HG03378 (cell line): ENCODE data around the gene OSBPL7.

Source experiments
- ATAC-seq: cut with Tn5 transposase; IDR thresholded peaks from one replicate; pipeline ENCODE4 v1.9.1; 2021; ENCODE audit warnings: mild to moderate bottlenecking, moderate library complexity; ENCODE audit not compliant: unreplicated experiment

Gene OSBPL7

DNA sequence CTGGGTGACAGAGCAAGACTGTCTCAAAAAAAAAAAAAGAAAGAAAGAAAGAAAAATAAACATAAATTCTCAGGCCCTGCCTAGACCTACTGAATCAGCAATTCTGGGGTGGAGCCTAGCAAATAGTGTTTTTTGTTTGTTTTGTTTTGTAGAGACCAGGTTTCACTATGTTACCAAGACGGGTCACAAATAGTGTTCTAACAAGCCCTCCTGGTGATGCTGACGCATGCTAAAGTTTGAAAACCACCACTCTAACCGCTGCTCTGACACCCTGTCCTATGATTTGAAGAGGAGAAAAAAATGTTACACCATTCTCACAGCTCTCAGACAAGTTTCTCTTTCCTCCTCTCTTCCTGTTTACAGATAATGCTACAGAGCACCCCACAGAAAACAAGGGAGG, 8.3 kb upstream of the OSBPL7 start:
- no peak for ATAC-seq

DNA sequence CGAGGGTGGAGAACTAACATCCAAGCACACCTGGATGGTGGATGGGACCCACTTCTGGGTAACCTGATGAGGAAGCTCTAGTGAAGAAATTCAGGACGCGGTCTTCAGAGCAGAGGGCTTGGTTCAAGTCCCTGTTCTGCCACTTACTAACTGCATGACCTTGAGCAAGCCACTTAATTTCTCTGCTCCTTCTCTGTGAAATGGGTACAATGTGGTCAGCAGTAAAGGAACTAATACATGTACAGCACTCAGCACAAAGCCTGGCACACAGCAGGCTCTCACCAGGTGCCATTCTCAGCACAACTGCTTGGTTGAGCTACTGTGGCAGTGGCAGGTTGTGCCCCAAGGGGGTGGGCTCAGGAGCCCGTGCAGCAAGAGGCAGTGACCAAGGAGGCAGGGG, 1.9 kb upstream of the OSBPL7 start:
- ATAC-seq: no peak

DNA sequence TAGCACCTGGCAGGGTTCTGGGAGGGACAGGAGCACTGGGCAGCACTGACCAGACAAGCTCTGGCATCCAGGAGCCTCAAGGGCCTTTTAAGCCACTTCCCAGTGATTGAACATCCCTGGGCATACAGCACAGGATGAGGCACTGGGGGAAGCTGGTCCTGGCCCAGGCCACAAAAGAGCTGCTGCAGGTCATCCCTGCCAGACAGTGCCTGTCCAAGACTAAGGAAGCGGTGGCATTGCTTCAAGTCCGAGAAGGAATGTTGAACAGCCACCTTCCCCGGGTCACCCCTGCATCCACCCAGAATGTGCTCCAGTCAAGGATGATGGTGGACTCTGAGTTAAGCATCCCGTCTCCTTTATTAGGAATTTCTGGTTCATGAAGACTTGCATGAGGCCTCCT, 1.2 kb upstream of the OSBPL7 start:
- ATAC-seq: no peak

DNA sequence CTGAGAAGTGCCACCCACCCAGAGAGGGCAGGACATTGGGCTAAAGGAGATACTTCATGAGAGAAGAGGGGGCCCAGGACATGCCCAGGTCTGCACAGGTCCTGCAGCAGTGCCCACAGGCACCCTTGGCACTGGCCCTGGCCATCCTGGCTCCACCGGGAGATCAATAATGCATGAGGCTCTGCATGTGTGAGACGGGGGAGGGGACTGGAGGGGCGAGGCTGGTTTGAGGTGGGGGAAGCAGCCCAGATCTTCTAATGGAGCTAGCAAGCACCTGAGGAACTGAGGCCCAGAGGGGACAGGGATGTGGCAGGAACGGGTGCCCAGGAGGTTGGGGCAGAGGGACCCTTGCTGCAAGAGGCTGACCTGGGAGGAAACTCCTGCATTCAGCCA, 567 bp downstream of the OSBPL7 start:
- ATAC-seq: no peak

DNA sequence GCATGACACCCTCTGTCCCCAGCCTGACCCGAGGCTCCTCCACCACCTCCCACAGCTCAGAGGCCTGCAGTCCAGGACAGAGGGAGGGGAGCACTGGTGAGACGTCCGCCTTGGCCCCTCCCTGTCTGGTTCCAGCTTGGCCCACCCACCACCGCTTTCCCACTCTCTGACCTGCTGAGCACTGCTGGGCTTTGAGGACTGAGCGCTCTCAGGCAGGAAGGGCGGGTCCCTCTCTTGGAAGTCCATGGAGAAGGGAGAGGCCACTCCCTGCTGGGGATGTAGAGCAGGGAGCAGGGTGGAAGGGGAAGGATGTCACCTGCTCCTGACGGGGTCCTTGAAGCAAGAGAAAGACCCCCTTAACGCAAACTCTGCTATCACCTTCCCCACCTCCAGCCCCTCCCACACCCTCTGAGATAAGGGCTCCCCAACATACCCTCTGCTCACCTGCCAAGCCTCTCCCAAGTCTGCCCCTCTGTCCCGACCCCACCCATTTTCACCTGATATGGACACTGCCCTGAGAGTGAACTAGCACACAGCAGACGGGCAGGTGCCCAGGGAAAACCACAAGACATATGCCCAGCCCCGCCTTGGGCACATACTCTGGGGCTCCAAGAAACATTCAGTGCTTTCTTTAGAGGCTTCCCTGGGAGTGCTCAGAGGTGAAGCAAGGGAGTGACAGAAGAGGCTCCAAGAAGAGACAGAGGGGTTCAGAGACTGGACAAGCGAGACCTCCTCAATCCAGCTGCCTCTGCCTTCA, 1.4 kb downstream of the OSBPL7 start:
- no peak for ATAC-seq

DNA sequence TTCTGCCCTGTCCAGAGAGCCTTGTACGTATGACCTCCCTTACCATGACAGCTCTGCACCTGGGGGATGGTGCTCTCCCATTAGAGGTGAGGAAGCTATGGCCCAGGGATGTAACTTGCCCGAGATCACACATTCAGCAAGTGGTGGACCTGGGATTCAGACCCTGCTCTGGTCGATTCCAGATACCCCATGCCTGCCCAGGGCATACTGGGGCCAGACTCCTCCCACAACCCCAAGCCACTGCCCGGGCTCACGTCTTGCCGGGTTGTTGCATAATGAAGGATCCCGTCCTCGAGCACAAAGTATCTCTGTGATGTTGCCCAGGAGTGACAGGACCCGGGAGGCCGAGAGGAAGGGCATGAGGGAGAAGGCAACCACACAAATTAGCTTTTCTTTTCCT, 2.1 kb downstream of the OSBPL7 start:
- no peak for ATAC-seq

DNA sequence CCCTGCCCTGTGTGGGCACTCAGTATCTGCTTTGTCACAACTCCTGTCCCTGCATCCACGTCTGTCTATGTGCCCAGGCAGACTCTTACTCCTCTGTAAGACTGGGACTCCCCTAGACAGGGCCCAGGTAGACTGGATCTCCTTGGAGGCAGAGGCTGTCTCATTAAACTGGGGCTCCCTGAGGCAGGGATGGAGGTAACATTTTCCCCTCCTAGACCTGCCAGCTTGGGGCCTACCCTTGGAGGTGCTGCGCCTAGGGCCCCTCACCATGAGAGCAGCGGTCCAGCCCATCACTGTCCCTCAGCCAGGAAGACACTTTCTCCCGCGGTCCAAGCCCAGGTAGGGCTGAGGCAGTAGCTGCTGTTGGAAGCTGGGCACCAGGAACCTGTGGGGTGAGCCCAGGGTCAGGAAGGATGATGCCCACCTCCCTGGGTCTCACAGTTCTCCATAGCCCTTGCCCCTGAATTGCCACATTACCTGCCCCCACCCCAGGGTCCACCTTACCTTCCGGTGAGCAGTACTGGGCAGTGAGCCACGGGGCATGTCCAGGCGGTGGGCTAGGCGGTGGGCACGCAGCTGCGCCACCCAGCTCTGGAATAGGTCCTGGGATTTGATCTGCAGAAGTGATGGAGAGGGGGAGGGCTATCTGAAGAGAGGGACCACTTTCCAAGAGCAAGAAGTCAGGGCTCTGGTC, 3.4 kb downstream of the OSBPL7 start:
- ATAC-seq: no peak

DNA sequence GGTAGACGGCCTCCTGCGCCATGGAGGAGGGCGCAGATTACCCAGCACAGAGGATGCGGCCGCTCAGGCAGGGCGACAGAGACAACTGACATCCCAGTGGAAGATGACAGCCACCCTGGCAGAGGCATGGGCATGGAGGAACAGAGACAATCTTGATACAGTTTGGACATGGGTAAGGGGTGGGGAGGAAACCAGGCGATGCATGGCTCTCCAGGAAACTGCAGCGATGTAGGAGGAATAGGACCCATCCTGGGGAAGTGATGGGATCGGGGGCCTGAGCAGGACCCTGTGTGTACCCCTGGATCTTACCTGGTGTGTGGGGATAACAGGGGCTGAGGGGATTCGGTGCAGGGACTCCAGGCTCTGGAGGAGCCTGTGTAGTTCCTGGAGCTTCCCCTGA, 4.6 kb downstream of the OSBPL7 start:
- ATAC-seq: no peak

DNA sequence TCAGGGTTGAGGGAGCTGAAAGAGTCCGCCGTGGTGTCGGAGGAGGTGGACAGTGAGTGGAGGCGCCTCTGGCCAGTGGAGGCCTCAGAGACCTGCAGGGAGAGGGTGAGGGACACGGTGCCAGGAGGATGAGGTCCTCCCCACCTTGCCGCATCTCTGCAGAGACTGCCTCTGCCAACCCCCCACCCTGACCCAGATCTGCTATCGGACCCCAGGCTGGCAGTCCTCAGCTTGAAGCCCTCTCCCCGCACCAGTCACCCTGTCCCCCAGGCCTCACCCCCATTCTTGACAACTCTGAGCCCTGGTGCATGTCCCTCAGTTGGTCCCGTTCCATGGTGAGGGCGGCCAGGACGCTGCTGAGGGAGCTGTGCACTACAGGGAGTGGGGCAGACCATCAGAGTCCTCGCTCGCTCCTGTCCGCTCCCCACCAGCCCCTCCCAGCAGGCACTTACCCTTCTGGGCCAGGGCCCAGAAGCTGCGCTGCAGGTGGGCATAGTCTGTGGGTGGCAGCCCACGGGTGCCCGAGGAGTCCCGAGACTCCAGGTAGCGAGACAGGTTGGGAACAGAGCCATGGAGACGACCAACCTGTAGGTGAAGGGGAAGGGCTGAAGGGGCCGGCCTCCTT, 5.4 kb downstream of the OSBPL7 start:
- no peak for ATAC-seq

DNA sequence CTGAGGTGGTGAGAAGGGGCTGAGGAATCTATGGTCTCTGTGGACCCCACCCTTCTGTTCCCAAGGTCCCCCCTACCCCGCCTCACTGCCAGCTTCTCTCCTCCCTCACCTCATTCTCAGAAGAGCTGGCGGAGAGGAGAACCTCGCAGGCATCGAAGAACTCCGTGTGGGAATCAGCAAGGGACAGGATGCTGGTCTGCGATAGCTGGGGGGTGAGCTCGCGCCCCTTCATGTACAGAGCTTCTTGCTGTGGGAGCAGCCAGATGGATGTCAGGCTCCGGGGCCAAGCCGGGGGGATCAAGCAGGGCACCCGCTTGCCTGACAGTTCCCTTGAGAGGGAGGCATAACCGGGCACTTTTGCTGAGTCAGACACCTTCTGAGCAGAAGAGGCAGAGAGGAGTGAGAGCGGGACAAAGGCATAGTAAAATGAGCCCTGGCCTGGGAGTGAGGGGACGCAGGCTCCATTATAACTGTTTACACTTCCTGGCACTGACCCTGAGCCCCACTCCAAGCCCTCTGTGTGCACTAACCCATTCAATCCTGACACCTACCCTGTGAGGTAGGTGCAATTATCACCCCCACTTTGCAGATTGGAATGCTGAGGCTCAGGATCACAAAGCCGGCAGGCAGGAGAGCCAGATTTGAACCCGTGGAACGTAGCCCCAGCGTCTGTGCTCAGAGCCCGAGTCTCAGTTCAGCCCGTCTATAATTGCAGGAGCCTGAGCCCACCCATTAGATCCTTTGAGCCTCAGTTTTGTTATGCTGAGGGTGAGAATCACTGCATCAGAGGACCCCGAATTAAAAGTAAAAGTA, 6.3 kb downstream of the OSBPL7 start:
- ATAC-seq: no peak

DNA sequence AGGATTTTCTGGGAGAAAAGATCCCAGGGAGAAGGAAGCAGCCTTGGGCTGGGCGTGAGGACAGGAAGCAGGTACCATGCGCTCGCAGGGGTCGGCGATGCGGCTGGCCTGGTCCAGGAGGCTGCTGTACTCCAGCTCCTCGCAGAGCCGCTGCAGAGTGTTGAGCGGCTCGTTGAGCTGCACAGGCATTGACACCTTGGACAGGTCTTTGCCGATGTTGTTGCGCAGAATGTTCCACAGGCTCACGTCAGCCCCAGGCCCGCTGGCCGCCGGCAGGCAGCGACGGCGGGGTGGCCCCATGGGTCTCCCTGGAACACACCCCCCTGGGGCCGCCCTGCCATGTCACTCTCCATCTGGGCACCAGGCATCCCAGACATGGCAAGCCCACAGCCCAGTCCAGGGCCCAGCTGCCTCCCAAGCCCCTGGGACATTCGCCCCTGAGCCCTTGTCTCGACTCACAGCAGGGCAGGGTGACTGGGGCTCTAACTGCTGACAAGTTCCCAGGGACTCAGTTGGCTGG, 8.0 kb downstream of the OSBPL7 start:
- ATAC-seq: no peak

DNA sequence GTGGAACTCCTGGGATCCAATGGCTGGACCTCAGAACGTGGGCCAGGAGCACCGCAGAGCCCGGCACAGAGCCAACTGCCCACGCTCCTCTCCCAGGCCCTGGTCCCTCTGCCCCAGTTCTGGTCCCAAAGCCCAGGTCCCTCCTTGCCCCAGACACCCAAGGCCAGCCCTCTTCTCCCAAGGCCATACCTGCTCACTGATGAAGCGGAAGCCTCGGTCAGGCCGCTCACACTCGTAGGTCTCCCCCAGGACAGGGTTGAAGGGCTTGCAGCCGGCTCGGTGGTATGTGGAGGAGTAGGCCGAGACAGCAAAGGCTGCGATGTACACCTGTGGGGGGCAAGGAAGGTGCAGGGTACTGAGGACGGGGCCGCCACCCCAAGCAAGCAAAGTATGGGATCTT, 8.5 kb downstream of the OSBPL7 start:
- ATAC-seq: no peak

DNA sequence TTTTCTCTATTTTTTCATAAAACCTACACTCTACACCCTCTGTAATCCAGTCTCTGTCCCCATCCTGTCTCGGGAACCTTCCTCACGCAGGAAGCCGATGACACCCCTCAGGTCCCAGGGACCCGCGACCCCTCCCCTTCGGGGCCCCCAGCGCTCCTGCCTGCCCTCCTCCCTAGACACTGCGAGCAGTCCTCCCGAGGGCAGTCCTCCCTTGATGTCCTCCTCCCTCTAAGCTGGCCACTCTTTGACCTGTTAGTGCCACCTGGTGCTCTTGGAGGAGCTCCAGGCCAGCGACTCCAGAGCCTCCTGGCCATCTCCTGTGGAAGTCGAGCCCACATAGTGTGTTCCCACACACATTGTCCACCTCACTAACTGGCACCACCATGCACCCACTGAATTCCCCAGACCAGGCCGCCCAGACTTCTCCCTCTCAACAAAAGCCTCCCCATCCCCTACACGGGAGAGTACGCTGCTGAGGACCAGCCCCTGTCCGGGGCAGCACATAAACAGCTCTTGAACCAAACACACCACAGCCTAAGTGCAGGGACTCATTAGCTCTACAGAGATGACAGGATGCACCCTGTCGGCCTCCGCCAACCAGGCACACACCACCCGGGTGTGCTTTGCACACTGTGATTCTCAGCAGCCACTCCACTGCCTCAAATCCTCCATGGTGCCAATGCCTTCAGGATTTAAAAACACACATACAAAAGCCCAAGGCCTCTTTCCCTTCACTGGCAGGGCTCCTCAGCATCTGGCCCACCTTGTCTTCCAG, 9.3 kb downstream of the OSBPL7 start:
- no peak for ATAC-seq

DNA sequence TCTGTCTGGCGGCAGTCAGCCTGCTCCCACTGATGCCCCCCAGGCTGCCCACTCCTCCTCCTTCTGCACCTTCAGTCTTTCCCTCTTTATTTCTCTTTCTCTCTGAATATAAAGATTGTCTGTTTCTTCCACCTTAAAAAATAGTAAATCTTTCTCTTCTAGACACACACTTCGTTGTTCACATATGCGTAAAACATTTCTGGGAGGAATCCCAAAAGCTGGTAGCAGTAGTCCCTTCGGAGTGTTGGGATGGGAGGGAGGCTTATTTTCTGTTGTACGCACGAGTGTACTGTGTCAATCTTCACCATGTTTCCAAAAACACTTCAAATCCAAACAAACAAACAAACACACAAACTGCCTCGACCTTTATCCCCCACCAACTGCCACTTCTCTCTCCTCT, 9.9 kb downstream of the OSBPL7 start:
- no peak for ATAC-seq

DNA sequence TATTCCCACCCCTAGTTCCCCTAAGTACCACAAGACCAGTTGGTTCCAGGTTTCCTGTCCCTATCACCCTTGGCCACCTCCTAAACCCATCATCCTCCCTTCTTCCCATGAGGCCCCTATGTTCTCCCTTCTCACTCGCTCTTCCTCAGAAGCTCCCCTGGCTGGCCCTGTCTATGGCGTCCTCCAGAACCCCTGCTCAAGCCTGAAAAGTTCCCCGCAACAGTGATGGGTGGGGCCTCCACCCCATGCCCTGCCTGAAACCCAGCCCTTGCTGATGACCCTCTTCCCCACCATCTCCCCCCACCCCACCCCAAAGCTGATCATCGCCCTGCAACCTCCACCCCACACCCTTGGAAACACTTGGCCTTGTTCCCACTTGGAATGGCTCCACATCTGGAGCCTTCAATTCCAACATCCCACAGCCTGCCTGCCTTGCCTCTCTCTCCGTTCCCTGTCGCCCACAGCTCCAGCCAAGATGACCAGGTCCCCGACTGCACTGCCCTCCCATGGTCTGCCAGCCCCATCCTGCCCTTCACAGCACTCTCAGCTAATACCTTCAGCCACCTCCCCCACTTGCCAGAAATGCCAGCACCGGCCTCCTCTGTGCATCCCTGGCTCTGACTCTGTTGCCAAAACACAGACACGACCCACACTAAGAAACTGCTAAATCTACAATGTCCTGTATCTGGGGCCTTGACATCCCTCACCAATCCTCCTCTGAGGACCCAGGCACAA, 10.5 kb downstream of the OSBPL7 start:
- no peak for ATAC-seq

DNA sequence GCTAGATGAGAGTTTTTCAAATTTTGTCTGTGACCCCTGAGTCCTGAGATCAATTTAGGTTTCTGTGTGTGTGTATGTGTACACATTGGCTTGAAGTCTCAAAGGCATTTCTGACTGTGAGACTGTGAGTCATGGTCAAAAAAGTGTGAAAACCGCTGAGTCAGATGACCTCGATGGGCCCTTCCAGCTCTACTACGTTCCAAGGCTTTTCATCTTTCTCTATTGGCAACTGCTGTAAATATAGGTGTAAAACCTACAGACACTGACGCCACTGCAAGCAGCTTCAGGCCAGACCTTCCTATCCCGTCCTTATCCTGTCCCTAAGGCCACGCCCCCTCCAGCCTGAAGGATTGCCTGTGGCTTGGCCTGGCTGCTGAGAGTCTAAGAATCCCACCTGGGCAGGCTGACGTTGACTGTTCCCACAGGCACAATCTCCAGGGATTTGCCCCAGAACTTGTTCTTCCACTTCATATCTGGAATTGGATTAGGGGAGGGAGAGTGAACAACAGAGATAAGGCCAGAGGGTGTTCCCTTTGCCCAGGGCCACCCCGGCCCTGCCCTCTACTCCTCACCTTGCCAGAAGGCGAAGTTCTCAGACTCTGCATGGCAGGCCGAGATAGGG, 11.3 kb downstream of the OSBPL7 start:
- ATAC-seq: no peak

DNA sequence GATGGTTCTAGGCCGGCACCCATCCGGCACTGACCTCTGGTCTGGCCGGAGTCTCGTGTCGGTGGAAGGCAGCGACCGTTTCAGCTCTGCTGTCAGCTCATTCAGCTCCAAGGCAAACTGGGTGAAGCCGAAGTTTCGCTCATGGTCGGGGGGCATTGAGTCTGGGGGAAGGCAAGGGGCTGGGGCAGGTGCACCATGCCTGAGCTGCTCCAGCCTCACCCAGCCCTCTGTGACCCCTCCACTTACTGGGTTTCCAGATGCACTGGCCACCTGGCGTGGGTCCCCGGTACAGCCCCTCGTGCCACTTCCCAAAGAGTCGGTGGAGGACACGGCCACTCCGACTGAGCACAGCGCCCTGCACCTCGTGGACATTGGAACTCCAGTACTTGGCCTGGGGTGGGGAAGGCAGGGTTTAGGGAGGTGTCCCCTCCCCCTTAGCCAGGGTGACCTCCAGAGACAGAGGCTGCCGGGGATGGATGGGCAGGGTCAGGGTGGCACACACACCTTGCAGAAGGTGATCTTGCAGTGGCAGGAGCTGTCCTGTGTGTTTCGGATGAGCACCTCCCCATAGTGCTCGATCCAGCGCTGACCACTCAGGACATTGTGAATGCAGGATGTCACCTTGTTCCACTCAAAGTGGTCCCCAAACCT, 12.6 kb downstream of the OSBPL7 start:
- ATAC-seq: no peak

DNA sequence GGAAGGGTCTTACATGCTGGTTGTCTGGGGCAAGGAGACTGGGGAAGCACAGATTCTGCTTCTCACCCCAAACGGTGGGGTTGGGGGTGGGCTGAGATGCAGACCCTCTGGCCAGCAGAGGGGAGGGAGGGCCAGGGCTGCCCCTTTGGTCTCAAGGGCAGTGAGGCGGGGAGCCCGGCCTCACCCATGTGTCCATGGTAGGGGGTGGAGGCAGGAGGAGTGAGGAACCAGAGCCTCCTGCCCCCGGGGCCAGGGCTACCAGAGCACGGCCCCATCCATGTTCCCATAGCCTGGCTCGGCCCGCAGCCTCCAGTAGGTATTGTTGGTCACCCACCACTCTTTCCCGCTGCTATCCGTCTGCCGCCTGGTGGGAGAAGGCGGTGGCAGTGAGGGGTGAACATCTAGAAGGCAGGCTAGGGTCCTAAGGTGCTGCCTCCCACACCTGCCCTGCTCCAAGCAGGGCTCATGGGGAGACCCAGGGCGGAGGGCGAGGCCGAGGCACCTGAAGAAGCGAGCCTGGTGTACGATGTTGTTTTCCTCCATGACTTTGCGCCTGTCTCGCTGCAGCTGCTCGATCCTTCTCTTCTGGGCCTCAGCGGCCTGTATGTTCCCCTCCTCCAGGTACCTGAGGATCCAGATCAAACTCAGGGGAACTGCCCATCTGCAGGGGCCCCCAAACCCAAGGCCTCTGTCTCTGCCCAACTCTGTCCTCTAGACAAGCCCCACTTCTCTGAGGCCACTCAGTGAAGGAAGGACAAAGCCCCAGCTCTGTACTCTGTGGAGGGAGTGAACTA, 13.4 kb downstream of the OSBPL7 start:
- ATAC-seq: no peak
